HS-5 (cell line): ENCODE data around the gene IFITM2.
"Not testable (repeated sequence)": the region's sequence is repeated elsewhere in the genome, so short reads cannot be mapped to it uniquely, and the experiment has no call there.

ENCODE experiments used
- DNase-seq: peaks from one replicate; pipeline ENCODE4 v3.0.0-alpha.2; 2012; ENCODE audit warnings: low read depth

IFITM2 gene

DNA sequence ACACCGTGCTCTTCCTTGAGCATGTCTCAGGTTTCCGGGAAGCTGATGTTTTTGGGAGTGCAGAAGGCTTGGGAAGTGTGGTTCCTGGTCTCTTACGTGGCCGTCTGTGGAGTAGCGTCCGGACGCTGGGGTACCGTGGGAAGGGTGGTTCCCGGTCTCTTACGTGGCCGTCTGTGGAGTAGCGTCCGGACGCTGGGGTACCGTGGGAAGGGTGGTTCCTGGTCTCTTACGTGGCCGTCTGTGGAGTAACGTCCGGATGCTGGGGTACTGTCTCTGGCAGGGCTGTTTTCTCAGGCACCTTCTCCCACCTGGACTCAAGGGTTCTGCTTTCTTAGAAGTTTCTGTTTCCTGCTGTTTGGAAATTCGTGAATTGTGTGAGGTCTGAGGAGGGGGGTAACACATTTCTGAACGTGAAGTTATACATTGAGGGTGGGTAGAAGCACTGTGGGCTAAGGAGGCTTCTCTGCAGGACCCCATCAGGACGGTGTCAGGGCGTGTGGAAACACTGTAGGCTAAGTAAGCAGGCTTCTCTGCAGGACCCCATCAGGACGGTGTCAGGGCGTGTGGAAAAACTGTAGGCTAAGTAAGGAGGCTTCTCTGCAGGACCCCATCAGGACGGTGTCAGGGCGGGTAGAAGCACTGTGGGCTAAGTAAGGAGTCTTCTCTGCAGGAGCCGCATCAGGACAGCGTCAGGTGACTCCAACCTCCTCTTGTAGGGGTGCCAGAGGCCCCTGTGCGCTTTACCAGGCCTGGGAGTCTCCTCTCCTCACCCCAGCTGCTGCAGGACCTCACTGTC is 18.4 kb downstream of the IFITM2 start:
- no peak for DNase-seq

DNA sequence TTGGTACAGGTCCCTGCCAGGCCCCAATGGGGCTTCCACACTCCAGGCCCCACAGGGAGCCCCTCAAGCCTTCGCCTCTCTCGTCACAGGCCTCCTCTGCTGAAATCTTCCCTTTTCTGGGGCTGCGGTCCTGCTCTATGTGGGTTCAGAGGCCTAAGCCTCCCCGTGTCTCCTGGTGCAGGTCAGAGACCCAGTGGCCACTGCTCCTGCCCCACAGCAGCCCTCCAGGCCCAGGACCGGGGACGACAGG is 18.9 kb downstream of the IFITM2 start:
- DNase-seq, result no peak

DNA sequence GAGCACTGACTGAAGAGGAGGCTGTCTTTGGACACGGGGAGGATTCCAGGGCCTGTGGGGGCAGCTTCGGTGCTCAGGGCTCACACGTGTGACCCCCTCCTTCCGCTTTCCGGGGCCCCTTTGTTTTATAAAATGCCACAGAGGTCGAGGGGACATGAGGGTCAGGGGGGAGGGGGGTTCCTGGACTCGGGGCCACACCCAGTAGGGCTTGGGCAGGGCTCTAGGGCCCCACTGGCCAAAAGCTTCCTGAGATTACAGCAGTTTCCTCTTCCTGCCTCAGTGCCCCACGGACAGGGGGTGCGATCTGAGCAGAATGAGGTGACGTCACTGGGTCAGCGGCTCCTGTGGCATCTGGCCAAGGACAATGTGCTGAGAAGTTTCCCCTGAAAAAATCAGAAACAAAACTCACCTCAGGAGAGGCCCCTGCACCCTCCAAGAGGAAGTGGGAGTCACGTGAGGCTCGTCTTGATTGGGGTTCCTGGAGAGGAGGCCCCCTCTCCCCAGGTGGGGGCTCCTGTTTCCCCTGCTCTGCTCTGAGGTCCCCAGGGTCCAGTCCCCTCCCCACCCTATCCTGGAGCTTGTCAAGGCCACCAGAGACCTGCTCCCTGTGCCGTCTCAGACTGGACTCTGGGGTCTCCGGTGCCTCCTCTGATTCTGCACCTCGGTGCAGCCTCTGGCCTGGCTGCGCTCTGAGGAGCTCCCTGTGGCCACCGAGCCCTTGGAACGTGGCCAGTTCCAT is 19.4 kb downstream of the IFITM2 start:
- DNase-seq, result no peak

DNA sequence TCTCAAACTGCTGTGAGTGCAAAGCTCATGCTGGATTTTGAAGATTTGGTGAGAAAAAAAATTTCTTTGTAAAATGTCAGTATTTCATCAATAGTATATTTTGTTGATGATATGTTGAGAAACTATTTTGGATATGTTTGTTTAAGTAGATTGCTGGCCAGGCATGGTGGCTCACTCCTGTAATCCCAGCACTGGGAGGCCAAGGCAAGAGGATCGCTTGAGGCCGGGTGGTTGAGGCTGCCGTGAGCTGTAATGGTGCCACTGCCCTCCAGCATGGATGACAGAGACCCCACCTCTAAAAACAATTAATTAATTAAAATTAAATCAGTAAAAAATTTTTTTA is 19.9 kb downstream of the IFITM2 start:
- DNase-seq, result no peak

DNA sequence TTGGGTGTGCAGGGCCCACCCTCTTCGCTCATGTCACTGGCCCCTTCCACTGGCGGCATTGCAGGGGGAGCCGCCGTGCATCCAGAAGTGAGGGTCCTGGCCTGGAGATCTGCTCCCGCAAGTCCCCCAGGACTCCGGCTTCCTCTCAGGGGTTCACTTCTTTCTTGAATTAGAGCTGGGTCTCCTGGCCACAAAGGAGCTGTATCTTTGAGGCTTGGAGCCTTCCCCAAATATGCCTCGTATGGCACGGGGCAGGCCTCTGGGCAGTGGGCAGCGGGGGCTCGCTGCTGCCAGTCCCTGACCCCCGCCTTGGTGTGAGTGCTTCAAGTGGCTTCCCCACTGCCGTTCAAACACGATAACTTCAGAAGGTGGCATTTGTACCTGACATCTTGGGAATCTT is 20.4 kb downstream of the IFITM2 start:
- no peak for DNase-seq

DNA sequence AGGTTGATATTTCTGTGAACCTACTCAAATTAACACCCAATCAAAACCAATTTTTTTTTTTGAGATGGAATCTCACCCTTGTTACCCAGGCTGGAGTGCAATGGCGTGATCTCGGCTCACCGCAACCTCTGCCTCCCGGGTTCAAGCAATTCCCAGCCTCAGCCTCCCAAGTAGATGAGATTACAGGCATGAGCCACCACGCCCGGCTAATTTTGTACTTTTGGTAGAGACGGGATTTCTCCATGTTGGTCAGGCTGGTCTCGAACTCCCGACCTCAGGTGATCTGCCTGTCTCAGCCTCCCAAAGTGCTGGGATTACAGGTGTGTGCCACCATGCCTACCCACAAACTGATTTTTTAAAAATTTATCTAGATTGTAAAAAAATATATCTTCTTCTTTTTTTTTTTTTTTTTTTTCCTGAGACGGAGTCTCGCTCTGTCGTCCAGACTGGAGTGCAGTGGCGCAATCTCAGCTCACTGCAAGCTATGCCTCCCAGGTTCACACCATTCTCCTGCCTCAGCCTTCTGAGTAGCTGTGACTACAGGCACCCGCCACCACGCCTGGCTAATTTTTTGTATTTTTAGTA is 21.0 kb downstream of the IFITM2 start:
- DNase-seq, result not testable (repeated sequence)

DNA sequence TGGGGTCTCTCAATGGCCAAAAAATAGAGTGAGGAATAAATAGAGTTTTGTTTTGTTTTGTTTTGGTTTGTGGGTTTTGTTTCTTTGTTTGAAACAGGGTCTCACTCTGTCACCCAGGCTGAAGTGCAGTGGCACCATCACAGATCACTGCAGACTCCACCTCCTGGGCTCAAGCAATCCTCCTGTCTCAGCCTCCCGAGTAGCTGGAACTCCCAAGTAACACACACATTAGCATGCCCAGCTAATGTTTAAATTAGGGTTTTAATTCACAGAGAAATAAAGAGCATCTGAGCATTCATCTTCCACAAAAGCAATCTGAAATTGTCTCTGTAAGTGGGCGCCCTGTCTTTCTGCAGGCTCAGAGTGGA is 22.3 kb downstream of the IFITM2 start:
- no peak for DNase-seq

DNA sequence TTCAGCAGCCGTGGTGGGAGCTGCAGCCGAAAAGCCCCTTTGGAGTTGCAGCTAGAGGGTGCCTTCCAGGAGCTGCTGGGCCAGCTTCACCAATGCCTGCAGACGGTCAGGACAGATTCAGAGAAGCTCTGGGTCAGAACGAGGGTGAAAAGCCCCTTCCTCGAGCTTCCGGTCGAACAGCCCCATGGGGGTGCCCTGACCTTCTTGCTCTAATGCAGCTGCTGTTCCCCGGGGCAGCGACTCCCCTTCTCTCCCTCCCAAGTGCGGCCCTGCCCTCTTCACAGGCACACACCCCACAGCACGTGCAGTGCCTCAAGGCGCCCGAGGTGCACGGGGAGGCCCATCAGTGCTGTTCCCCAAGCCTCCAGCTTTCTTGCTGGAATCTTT is 22.7 kb downstream of the IFITM2 start:
- DNase-seq, result no peak

DNA sequence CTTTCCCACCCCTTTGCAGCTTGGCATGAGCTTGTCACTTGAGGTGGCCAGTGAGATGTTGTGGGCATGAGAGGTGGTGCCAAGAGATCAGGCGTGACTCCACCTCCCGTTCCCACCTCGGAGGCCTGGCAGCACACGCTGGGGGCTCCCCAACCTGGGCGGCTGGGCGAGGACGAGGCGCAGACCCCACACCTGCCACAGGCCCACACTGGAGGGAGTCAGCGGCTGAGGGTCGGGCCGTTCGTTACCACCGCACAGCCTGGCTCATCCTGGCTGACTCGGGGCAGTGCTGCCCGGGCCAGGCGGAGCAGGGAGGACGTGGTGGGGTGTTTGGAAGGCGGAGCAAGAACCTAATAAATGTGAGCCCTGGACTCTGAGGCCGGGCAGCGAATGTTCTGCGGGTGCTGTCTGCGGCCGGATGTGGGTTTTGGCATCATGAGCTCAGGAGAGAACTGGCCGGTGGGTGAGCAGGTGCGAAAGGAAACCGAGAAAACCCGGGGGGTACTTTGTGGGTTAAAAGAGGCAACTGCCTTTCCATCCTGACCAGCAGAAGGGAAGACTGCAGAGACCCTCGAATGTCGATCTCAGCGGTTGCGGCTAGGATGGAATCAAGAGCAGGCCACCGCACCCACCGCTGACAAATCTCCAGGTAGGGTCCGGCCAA is 23.2 kb downstream of the IFITM2 start:
- no peak for DNase-seq

DNA sequence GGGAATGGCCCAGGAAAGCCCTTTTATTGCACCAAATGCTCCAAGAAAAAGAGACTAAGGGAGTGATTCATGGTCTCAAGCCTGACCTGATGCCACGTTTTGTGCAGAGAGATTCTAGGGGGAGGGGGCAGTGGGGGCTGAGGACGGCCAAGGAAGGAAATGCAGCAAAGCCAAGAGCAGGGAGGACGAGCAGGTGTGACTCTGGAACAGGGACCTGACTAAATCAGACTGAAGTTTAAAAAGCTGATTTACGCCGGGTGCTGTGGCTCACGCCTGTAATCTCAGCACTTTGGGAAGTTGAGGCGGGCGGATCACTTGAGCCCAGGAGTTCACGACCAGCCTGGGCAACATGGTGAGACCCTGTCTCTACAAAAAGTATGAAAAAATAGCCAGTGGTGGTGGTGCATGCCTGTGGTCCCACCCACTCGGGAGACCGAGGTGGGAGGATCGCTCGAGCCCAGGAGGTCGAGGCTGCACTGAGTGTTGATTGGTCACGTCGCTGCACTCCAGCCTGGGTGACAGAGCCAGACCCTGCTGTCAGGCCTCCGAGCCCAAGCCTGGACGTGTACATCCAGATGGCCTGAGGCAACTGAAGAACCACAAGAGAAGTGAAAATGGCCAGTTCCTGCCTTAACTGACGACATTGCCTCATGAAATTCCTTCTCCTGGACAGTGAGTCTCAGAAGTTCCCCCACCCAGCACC is 23.9 kb downstream of the IFITM2 start:
- no peak for DNase-seq

DNA sequence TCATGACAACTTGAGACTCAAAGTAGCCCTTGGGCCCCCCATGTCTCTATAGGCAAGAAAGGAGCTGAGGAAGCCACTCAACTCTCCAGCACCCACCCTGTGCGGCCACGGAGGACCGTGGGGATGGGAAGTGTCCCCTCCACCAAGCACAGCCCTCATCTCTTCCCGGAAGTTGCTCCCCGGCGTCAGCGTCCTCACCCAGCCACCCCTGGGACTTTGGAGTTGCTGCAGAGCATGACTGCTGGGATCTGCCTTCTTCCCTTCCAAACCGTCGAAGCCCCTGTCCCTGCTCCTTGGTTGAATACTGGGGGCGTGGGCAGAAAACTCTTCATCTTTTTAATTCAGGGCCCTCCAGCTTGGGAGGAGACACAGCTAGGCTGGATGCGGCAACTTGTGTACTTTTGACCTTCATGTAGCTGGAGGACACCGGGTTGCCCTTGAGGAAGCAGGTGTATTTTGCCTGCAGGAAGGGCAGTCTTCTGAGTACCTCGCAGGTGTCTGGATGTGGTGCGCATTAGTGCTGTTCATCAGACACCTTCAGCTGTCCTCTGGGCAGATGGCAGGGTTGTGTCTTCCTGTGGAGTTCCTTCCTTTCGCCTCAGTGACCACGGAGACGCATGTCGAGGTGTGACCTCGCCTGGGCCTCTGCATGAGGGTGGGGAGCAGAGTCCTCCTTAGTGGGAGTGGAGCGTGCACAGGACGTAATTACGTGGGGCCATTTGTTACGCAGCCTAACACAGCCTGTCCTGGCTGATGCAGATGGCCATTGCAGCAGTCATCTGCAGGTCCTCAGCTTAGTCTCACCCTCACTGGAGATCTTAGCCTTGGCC is 25.2 kb downstream of the IFITM2 start:
- DNase-seq, result no peak

DNA sequence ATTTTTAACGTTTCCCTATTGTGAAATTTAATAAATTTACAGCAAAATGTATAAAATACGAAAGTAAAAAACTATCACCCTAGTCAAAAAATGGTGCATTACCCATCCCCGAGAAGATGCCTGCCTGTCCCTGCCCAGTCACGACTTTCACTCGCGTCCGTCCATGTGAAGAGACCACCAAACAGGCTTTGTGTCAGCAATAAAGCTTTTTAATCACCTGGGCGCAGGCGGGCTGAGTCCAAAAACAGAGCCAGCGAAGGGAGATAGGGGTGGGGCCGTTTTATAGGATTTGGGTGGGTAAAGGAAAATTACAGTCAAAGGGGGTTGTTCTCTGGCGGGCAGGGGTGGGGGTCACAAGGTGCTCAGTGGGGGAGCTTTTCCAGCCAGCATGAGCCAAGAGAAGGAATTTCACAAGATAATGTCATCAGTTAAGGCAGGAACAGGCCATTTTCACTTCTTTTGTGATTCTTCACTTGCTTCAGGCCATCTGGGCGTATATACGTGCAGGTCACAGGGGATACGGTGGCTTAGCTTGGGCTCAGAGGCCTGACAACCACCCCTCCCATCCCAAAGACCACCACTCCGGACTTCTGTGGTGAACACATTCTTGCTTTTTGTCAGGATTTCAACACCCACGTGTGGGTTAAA is 26.1 kb downstream of the IFITM2 start:
- not testable (repeated sequence) for DNase-seq

DNA sequence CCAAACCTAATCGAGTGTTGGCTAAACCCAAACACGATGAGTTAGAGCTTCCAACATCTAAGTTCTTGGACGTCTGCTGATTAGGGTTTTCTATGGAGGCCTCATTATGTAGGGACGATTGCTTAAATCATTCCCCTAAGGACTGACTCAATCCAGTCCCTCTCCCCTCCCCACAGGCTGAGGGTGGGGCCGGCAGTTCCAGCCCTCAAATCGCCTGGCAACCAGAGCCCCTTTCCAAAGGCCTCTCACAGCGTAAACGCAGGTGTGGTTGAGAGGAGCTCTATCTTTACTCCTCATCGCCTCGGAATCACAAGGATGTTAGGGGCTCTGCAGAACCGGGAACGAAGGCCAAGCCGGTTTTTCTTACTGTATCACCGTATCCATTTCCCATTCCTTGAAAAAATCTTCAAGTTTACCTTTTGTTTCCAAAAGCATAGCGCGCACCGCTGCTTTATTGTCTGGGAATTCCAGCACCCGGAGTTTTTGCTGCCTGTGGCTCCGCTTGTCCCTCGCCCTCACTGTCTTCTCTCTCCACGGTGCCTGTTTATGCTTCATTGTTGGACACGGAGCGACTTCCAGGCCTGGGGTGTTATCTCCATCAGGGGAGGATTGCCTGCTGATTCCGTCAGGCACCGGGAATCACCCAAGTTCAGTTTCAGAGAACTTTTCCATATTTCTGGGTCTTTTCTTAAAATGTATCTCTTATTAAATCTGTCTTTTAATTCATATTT is 26.8 kb downstream of the IFITM2 start:
- DNase-seq, result no peak

DNA sequence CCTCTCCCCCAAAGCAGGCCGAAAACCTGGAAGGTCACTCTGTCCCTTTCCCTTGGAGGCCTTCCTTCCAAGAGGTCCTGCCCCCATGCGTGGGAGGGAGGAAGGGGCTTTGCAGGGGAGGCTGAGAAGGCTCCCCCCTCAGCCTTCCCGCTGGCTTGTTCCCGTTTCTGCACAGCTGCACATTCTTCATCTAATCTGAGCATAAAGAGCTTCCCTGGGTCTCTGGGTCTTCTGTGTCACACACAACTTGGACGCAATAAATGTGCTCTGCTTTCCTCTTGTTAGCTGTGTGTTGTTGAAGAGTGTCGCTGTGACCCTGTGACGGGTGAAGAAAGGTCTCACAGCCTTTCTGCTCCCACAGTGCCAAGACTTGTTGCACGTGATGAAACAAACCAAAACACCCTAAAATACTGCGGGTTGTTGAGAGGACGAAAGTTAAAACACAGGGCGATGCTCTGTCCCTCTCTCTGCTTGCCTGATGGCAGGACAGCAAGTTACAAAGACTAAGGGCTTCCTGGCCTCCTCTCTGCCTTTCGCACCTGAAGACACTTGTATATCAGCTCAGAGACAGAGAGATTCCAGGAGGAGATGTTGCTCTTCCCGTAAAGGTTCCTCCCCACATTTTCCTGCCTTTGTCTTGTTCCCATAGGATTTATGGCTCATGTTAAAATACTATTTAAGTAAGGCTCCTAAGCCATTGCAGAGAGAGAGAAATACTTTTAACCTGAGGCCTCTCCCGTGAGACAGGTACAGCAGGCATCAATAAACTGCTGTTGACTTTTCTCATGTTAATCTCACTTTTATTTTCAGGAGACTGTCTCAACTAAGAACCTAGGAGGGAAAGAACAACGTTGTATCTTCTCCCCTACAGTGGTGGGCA is 28.4 kb downstream of the IFITM2 start:
- no peak for DNase-seq

DNA sequence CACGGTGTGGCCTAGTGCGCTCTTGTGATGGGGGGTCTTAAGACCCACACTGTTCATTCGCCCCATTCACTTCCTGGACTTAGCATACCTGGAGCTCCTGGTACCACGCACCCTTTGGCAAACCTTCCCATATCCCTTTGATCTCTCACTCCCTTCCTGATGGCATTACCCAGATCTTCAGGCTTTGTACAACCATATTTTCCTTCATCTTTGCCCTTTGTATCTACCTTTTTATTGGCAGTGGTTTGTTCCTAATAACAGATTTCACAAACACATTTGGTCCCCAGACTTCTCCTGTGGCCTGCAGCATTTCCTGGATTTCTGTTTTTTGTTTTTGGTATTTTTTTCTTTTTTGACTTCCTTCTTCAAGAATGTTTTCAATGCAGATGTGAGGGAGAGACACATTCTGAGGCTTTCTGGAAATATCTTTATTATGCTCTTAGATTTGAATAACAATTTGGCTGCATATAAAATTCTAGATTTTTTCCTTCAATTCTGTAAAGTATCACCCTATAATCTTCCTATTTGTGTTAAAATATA is 29.1 kb downstream of the IFITM2 start:
- DNase-seq, result no peak

DNA sequence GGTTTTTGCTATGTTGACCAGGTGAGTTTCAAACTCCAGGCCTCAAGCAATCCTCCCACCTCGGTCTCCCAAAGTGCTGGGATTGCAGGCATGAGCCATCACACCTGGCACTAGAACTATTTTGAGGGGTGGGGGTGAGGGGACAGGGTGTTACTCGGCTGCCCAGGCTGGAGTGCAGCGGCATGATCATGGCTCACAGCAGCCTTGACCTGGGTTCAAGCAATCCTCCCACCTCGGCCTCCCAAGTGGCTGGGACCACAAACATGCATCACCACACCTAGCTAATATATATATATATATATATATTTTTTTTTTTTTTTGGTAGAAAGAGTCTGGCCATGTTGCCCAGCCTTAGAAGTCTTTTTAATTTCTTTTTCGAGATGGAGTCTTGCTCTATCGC is 30.1 kb downstream of the IFITM2 start:
- no peak for DNase-seq

DNA sequence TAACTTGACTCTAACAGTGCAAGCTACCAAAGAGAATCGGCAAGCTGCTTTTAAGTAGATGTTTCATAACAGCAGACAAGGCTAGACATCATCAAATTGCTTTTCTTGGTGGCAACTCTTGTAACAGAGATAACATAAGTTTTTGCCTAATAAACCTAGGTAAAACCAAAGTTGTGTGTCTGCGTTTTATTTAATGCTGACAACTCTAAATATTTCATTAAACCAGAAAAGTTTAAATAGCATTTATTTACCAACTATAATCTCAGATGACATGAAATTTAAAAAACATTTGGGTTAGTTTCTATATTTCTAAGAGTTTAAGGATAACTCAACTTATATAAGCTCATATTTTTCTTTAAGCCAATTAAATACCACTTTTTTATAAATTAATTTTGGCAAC is 32.3 kb downstream of the IFITM2 start:
- DNase-seq, result no peak

DNA sequence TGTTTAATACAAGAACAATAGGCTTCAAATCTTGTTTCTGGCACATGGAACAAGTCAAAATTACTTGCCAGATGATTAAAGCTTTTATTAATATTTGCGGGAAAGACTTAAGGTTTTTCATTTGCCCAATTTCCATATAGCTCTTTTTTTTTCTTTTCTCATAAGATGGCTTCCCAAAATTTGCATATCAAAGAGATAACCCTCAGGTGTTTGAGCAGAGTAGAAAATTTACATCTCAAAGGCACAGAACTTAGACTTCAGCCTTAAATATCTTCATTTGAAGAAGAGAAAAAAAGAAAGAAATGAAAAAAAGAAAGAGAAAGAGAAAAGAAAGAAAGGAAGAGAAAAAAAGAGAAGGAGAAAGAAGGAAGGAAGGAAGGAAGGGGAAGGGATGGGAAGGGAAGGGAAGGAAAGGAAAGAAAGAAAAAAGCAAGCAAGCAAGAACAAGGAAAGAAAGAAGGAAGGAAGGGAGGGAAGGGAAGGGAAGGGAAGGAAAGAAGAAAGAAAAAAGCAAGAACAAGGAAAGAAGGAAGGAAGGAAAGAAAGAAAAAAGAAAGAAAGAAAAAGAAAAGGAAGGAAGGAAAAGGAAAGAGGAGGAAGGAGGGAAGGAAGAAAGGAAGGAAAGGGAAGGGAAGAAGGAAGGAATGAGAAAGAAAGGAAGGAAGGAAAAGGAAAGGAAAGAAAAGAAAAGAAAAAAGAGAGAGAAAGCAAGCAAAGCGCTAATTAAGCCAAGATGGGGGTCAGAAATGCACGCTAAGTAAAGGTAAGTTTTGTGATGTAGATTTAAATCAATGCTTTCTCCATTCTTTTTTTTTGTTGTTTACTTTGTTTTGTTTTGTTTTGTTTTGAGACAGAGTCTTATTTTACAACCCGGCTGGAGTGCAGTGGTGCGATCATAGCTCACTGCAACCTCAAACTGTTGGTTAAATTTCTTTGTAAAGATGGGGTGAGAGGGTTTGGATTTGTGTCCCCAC is 33.2 kb downstream of the IFITM2 start:
- DNase-seq, result no peak
